ENCODE results near the gene RARB. TPM values are rescaled to one million over a fixed set of nuclear protein-coding genes. Genes with fewer than 3 reads are reported as not detected.

Gene RARB
- total RNA-seq (not detected), polyA plus RNA-seq (under 1 TPM in 1 of 2 donors, not detected in 1; 0.07 TPM)

DNA sequence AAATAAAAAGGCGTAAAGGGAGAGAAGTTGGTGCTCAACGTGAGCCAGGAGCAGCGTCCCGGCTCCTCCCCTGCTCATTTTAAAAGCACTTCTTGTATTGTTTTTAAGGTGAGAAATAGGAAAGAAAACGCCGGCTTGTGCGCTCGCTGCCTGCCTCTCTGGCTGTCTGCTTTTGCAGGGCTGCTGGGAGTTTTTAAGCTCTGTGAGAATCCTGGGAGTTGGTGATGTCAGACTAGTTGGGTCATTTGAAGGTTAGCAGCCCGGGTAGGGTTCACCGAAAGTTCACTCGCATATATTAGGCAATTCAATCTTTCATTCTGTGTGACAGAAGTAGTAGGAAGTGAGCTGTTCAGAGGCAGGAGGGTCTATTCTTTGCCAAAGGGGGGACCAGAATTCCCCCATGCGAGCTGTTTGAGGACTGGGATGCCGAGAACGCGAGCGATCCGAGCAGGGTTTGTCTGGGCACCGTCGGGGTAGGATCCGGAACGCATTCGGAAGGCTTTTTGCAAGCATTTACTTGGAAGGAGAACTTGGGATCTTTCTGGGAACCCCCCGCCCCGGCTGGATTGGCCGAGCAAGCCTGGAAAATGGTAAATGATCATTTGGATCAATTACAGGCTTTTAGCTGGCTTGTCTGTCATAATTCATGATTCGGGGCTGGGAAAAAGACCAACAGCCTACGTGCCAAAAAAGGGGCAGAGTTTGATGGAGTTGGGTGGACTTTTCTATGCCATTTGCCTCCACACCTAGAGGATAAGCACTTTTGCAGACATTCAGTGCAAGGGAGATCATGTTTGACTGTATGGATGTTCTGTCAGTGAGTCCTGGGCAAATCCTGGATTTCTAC, at the start of gene RARB:
Gene RARB (plus strand): TSS at position 322 of the 847 bp plus-strand sequence. CDS start 469 bp downstream, at position 791.
- no peaks in the 10 kb centered on the region for H3K36me3 Mint-ChIP-seq
- peaks cover 12 to 16% of the 10 kb centered on the region in 2 donors for H3K27me3 Mint-ChIP-seq
- H3K4me1 Mint-ChIP-seq = peaks cover 0 to 4% (median 3%) of the 10 kb centered on the region in 4 donors
- peak within 1 kb of the TSS in 2 of 8 donors; percentile 2 to 9 for H3K4me3 Mint-ChIP-seq
- no peaks in the 10 kb centered on the region for H3K36me3 ChIP-seq (ENCODE audit: insufficient read depth, low read length)
- no peak within 1 kb of the TSS for H3K4me3 ChIP-seq (ENCODE audit: low read length in 2 of 2)
- peaks cover 0 to 5% (median 0%) of the 10 kb centered on the region in 8 donors for H3K9me3 Mint-ChIP-seq
- intact Hi-C loops (cut with micrococcal nuclease) = no loop called here
- no peak within 1 kb of the TSS for H3K27ac ChIP-seq (ENCODE audit: low read depth, low read length)
- H3K9me3 ChIP-seq (ENCODE audit: control insufficient read depth in 1 of 2, low read length in 2 of 2) = no peaks in the 10 kb centered on the region
- H3K27me3 ChIP-seq (ENCODE audit: insufficient read depth, low read length) = peaks cover 4% of the 10 kb centered on the region
- DNase-seq = no peak
- H3K4me1 ChIP-seq (ENCODE audit: insufficient read depth, low read length) = no peaks in the 10 kb centered on the region
- ChIA-PET POLR2A (ENCODE audit: partially characterized antibody) (no interaction called here), CTCF (ENCODE audit: partially characterized antibody) (no interaction called here)
- no peak within 1 kb of the TSS for H3K27ac Mint-ChIP-seq

DNA sequence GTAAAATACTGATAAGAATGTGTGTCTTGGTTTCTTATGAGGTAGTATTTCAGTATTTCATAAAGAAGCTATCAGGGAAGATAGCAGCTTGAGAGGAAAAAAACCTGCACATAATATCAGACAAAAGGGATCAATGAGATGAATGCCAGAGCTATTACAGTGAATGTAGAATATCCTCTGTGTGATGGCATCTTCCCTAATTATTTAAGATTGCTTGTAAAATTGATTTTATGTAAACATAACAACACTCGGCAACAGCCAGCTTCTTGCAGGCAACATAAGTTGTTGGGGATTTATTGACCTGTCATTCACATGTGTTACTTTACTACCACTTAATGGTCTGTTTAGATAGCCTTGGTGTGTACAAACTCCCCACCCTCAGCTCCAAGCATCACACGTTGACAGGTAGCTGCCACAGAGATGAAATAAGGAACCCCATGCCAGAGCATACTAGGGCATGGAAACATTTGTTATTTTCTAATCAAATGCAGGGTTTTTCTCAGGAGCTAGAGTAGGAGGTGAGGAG, 49.2 kb upstream of the RARB start:
- no peak for DNase-seq
- Mint-ChIP-seq H3K9me3 (peaks cover 0 to 9% (median 1%) of the 10 kb centered on the region in 8 donors), H3K4me1 (no peaks in the 10 kb centered on the region), H3K36me3 (no peaks in the 10 kb centered on the region), H3K27me3 (no peaks in the 10 kb centered on the region), H3K27ac (no peak overlapping the region), H3K4me3 (no peak overlapping the region)
- no peaks in the 10 kb centered on the region for H3K27me3 ChIP-seq (ENCODE audit: insufficient read depth, low read length)
- POLR2A ChIA-PET (ENCODE audit: partially characterized antibody) = no interaction called here
- H3K27ac ChIP-seq (ENCODE audit: low read depth, low read length) = no peak overlapping the region
- H3K4me3 ChIP-seq (ENCODE audit: low read length in 2 of 2) = no peak overlapping the region
- intact Hi-C loops (cut with micrococcal nuclease) = no loop called here
- H3K9me3 ChIP-seq (ENCODE audit: control insufficient read depth in 1 of 2, low read length in 2 of 2) = no peaks in the 10 kb centered on the region
- H3K4me1 ChIP-seq (ENCODE audit: insufficient read depth, low read length) = no peaks in the 10 kb centered on the region
- CTCF ChIA-PET (ENCODE audit: partially characterized antibody) = no interaction called here
- H3K36me3 ChIP-seq (ENCODE audit: insufficient read depth, low read length) = no peaks in the 10 kb centered on the region

DNA sequence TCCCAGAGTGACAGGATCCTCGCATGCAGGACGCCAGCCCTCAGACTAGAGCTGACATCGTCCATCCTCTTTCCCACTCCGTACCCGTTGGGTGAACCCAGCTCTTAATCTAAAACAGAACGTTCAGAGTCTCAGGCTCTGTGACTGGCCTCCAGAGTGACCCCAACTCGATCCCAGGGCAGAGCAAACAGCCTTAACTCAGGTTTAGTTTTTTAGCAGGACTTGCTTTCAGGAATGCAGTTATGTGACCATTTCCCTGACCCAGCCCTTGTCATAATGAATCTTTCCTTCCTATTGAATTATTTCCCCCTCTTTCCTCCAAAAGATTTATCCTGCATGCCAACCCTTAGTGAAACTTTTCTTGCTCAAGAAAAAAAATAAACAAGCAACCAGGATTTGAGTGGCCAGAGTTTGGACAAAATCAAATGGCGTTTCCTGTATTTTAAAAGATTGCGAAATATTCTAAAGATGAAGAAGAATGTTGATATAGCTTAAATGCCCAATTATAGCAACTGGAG, 47.8 kb upstream of the RARB start:
- H3K27ac ChIP-seq (ENCODE audit: low read depth, low read length) = no peak overlapping the region
- no peak for DNase-seq
- no peak overlapping the region for H3K27ac Mint-ChIP-seq
- H3K9me3 ChIP-seq (ENCODE audit: control insufficient read depth in 1 of 2, low read length in 2 of 2) = no peaks in the 10 kb centered on the region
- POLR2A ChIA-PET (ENCODE audit: partially characterized antibody) = no interaction called here
- no peaks in the 10 kb centered on the region for H3K27me3 Mint-ChIP-seq
- H3K9me3 Mint-ChIP-seq = peaks cover 0 to 9% (median under 1%) of the 10 kb centered on the region in 8 donors
- no peaks in the 10 kb centered on the region for H3K27me3 ChIP-seq (ENCODE audit: insufficient read depth, low read length)
- intact Hi-C loops (cut with micrococcal nuclease) = no loop called here
- H3K4me3 Mint-ChIP-seq = no peak overlapping the region
- no peaks in the 10 kb centered on the region for H3K36me3 ChIP-seq (ENCODE audit: insufficient read depth, low read length)
- H3K36me3 Mint-ChIP-seq = no peaks in the 10 kb centered on the region
- CTCF ChIA-PET (ENCODE audit: partially characterized antibody) = no interaction called here
- H3K4me1 Mint-ChIP-seq = no peaks in the 10 kb centered on the region
- no peaks in the 10 kb centered on the region for H3K4me1 ChIP-seq (ENCODE audit: insufficient read depth, low read length)
- no peak overlapping the region for H3K4me3 ChIP-seq (ENCODE audit: low read length in 2 of 2)

DNA sequence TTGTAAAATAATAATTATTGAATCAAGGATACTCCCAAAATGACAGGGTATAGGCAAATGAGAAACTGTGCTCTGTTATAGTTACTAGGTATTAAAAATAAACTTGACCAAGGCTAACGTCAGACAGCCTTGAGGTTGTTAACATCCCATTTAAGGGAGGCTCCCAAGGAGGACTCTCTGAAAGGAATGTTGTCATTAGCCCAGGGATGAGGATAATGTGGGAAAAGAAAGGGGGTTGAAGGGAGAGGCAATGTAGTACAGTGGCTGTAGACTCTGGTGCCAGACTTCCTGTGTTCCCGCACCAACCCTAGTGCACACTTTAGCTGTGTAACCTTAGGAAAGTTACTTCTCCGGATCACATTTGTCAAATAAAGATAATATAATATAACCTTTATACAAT, 47.0 kb upstream of the RARB start:
- Histone ChIP-seq H3K4me3 (ENCODE audit: low read length in 2 of 2) (no peak overlapping the region), H3K9me3 (ENCODE audit: control insufficient read depth in 1 of 2, low read length in 2 of 2) (no peaks in the 10 kb centered on the region), H3K36me3 (ENCODE audit: insufficient read depth, low read length) (no peaks in the 10 kb centered on the region), H3K27me3 (ENCODE audit: insufficient read depth, low read length) (no peaks in the 10 kb centered on the region), H3K4me1 (ENCODE audit: insufficient read depth, low read length) (no peaks in the 10 kb centered on the region), H3K27ac (ENCODE audit: low read depth, low read length) (no peak overlapping the region)
- Mint-ChIP-seq H3K4me3 (no peak overlapping the region), H3K27me3 (no peaks in the 10 kb centered on the region), H3K36me3 (no peaks in the 10 kb centered on the region), H3K27ac (no peak overlapping the region), H3K4me1 (no peaks in the 10 kb centered on the region), H3K9me3 (peaks cover 0 to 9% (median under 1%) of the 10 kb centered on the region in 8 donors)
- DNase-seq = no peak
- CTCF ChIA-PET (ENCODE audit: partially characterized antibody) = no interaction called here
- POLR2A ChIA-PET (ENCODE audit: partially characterized antibody) = no interaction called here
- intact Hi-C loops (cut with micrococcal nuclease) = no loop called here

DNA sequence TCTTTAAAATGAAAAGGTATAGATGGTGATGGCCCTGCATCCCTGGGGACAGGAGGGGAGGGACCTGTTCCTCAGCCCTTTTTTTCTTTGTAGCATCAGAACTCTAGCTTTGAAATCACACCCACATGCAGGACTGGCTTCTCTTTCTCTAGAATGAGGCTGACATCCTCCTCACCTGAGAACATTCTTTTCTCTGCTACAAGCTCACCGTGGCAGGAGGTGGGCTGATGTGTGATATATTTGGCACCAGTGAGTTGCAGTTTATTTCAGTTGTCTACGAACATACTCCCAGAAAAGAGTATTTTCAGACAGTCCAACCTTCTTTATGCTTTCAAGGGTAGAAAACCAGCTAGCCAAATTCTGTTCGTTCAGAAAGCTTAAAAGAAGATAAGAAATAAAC, 43.6 kb upstream of the RARB start:
- ChIA-PET CTCF (ENCODE audit: partially characterized antibody) (no interaction called here), POLR2A (ENCODE audit: partially characterized antibody) (no interaction called here)
- Histone ChIP-seq H3K27me3 (ENCODE audit: insufficient read depth, low read length) (no peaks in the 10 kb centered on the region), H3K9me3 (ENCODE audit: control insufficient read depth in 1 of 2, low read length in 2 of 2) (no peaks in the 10 kb centered on the region), H3K27ac (ENCODE audit: low read depth, low read length) (no peak overlapping the region), H3K4me1 (ENCODE audit: insufficient read depth, low read length) (no peaks in the 10 kb centered on the region), H3K36me3 (ENCODE audit: insufficient read depth, low read length) (no peaks in the 10 kb centered on the region), H3K4me3 (ENCODE audit: low read length in 2 of 2) (no peak overlapping the region)
- Mint-ChIP-seq H3K9me3 (peaks cover 0 to 5% (median under 1%) of the 10 kb centered on the region in 8 donors), H3K4me3 (no peak overlapping the region), H3K36me3 (no peaks in the 10 kb centered on the region), H3K27ac (no peak overlapping the region), H3K4me1 (no peaks in the 10 kb centered on the region), H3K27me3 (no peaks in the 10 kb centered on the region)
- intact Hi-C loops (cut with micrococcal nuclease) = no loop called here
- no peak for DNase-seq

DNA sequence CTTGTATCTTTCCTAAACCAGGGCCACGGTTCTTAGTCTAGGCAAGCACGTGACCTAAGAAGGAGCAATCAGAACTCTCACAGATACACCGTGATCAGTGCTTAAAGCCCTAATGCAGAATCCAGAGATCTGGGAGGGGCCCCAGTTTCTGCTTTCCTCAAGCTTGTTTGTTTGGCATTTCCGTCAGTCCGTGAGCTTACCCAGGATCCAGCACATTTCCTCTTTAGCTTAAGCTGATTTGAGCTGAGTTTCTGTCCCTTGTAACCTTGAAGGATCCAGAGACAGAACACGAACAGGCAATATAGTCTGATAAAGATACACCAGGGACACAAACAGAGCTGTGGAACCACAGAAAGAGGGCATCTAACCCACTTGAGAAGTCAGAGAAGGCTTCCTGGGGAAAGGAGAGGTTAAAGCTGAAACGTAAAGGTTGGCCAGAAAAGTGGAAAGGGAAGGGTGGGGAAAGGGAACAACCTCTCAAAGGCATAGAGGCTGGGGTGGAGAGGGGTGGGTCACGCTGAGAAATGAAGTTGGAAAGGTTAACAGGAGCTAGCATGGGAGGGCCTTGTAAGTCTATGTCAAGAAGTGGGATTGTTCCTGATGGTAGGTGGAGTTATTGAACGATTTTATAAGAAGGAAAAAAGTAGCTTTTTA, 42.1 kb upstream of the RARB start:
- Histone ChIP-seq H3K36me3 (ENCODE audit: insufficient read depth, low read length) (no peaks in the 10 kb centered on the region), H3K4me1 (ENCODE audit: insufficient read depth, low read length) (no peaks in the 10 kb centered on the region), H3K27me3 (ENCODE audit: insufficient read depth, low read length) (no peaks in the 10 kb centered on the region), H3K4me3 (ENCODE audit: low read length in 2 of 2) (no peak overlapping the region), H3K9me3 (ENCODE audit: control insufficient read depth in 1 of 2, low read length in 2 of 2) (no peaks in the 10 kb centered on the region), H3K27ac (ENCODE audit: low read depth, low read length) (no peak overlapping the region)
- no peak for DNase-seq
- Mint-ChIP-seq H3K4me3 (no peak overlapping the region), H3K27ac (no peak overlapping the region), H3K9me3 (peaks cover 0 to 3% (median under 1%) of the 10 kb centered on the region in 8 donors), H3K4me1 (no peaks in the 10 kb centered on the region), H3K27me3 (no peaks in the 10 kb centered on the region), H3K36me3 (no peaks in the 10 kb centered on the region)
- ChIA-PET POLR2A (ENCODE audit: partially characterized antibody) (no interaction called here), CTCF (ENCODE audit: partially characterized antibody) (no interaction called here)
- intact Hi-C loops (cut with micrococcal nuclease) = no loop called here

DNA sequence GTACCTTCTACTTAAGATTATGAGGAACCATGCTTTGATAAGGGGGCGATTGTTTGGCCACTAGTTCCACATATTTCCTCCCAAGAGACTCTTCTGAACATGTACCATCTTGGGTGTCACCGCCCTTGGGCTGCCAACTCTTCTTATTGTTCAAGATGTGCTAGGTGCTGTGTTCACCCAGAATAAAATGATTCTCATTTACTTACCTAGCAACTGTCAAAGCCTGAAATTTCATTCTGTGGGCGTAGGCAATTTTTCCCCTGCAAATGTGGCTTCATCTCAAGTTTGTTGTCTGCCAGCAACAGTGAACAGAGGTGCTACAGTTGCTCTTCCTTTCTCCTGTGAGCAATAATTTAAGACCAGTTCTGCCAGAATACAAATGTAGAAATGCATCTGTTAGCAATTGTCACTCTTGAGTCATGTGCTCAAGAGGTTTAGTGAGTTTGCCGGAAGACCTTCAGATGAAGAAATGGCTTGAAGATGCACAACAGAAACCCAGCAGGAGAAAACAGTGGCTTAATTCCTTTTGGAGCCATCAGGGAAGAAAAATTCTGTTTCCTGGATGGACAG, 41.3 kb upstream of the RARB start:
- POLR2A ChIA-PET (ENCODE audit: partially characterized antibody) = no interaction called here
- no peaks in the 10 kb centered on the region for H3K36me3 ChIP-seq (ENCODE audit: insufficient read depth, low read length)
- no peak for DNase-seq
- no peaks in the 10 kb centered on the region for H3K9me3 ChIP-seq (ENCODE audit: control insufficient read depth in 1 of 2, low read length in 2 of 2)
- Mint-ChIP-seq H3K27me3 (no peaks in the 10 kb centered on the region), H3K4me1 (no peaks in the 10 kb centered on the region), H3K27ac (no peak overlapping the region), H3K4me3 (no peak overlapping the region), H3K36me3 (no peaks in the 10 kb centered on the region), H3K9me3 (peaks cover 0 to 4% (median 2%) of the 10 kb centered on the region in 8 donors)
- intact Hi-C loops (cut with micrococcal nuclease) = no loop called here
- H3K27me3 ChIP-seq (ENCODE audit: insufficient read depth, low read length) = no peaks in the 10 kb centered on the region
- H3K27ac ChIP-seq (ENCODE audit: low read depth, low read length) = no peak overlapping the region
- no peaks in the 10 kb centered on the region for H3K4me1 ChIP-seq (ENCODE audit: insufficient read depth, low read length)
- H3K4me3 ChIP-seq (ENCODE audit: low read length in 2 of 2) = no peak overlapping the region
- CTCF ChIA-PET (ENCODE audit: partially characterized antibody) = no interaction called here

All from CD4-positive, alpha-beta memory T cell (primary cell).